WTC11 (cell line): ENCODE measurements around the gene ERCC6. TPM values are rescaled to one million over a fixed set of nuclear protein-coding genes. Genes with fewer than 3 reads are reported as not detected.

Experiments used
- ATAC-seq: fragments of 200-7000 bp; cut with Tn5 transposase; 2 replicates; pipeline ENCODE4 v1.10.0; 2021; ENCODE audit warnings: mild to moderate bottlenecking, moderate library complexity
- CTCF ChIA-PET: fragments of 300-600 bp; sonication (Branson Sonifier 250); formaldehyde crosslinking; loops from one replicate; lab custom pipeline; 2021; ENCODE audit warnings: antibody characterized with exemption; lab: Charles Lee
- POLR2A ChIA-PET: fragments of 350-600 bp; sonication (Branson Sonifier 250); formaldehyde crosslinking; loops from one replicate; lab custom pipeline; 2021; ENCODE audit warnings: antibody characterized with exemption; lab: Charles Lee
- DNase-seq: peaks from one replicate; pipeline ENCODE4 v3.0.0; 2021; ENCODE audit warnings: low spot score
- H3K27ac Mint-ChIP-seq: 2 replicates; pipeline ENCODE4 v1.8.0; 2021; ENCODE audit warnings: mixed read lengths
- H3K27me3 Mint-ChIP-seq: 2 replicates; pipeline ENCODE4 v1.8.0; 2021; ENCODE audit warnings: low read depth, mild to moderate bottlenecking, moderate library complexity, mixed read lengths
- H3K36me3 Mint-ChIP-seq: 2 replicates; pipeline ENCODE4 v1.8.0; 2021; ENCODE audit warnings: mixed read lengths
- H3K4me1 Mint-ChIP-seq: 2 replicates; pipeline ENCODE4 v1.8.0; 2022; ENCODE audit warnings: mixed read lengths
- H3K4me3 Mint-ChIP-seq: 2 replicates; pipeline ENCODE4 v1.8.0; 2021; ENCODE audit warnings: mild to moderate bottlenecking, moderate library complexity, mixed read lengths
- H3K9me3 Mint-ChIP-seq: 2 replicates; pipeline ENCODE4 v1.8.0; 2021; ENCODE audit warnings: mixed read lengths
- ATF1 ChIP-seq: sonication (generic); formaldehyde crosslinking; IDR thresholded peaks from 2 replicates; pipeline ENCODE4 v1.8.1; 2023; ENCODE audit warnings: mild to moderate bottlenecking, moderate library complexity, missing genetic modification reagents
- CBFB ChIP-seq: sonication (generic); formaldehyde crosslinking; IDR thresholded peaks from 2 replicates; pipeline ENCODE4 v1.8.1; 2022; ENCODE audit warnings: mild to moderate bottlenecking, low read depth, missing genetic modification reagents
- CDX4 ChIP-seq: fragments of 250-450 bp; sonication (Bioruptor Pico); IDR thresholded peaks from 2 replicates; pipeline ENCODE4 v1.9.0; 2021; ENCODE audit warnings: moderate library complexity, mild to moderate bottlenecking, inconsistent platforms, borderline replicate concordance
- CTCF ChIP-seq: fragments of 200-600 bp; IDR thresholded peaks from 2 replicates; pipeline ENCODE4 v1.8.0; 2022; ENCODE audit warnings: antibody characterized with exemption
- E2F1 ChIP-seq: sonication (generic); formaldehyde crosslinking; IDR thresholded peaks from 2 replicates; pipeline ENCODE4 v1.8.0; 2022; ENCODE audit warnings: mild to moderate bottlenecking, missing genetic modification reagents
- E2F4 ChIP-seq: sonication (generic); formaldehyde crosslinking; IDR thresholded peaks from 2 replicates; pipeline ENCODE4 v1.8.1; 2022; ENCODE audit warnings: low read depth, mild to moderate bottlenecking, moderate library complexity, missing genetic modification reagents, borderline replicate concordance
- ERG ChIP-seq: fragments of 250-450 bp; sonication (Bioruptor Pico); IDR thresholded peaks from 2 replicates; pipeline ENCODE4 v1.8.0; 2021; ENCODE audit warnings: mild to moderate bottlenecking
- JAZF1 ChIP-seq: fragments of 250-450 bp; sonication (Bioruptor Pico); IDR thresholded peaks from 2 replicates; pipeline ENCODE4 v1.9.0; 2021; ENCODE audit warnings: moderate library complexity, mild to moderate bottlenecking, inconsistent platforms
- NFATC4 ChIP-seq: fragments of 250-450 bp; sonication (Bioruptor Pico); IDR thresholded peaks from 2 replicates; pipeline ENCODE4 v1.9.0; 2021; ENCODE audit warnings: mild to moderate bottlenecking
- NR1H2 ChIP-seq: sonication (generic); formaldehyde crosslinking; IDR thresholded peaks from 2 replicates; pipeline ENCODE4 v1.9.0; 2021; ENCODE audit warnings: mild to moderate bottlenecking, moderate library complexity, missing genetic modification reagents
- PRDM15 ChIP-seq: sonication (generic); formaldehyde crosslinking; IDR thresholded peaks from 2 replicates; pipeline ENCODE4 v1.8.0; 2022; ENCODE audit warnings: missing genetic modification reagents
- PRRX2 ChIP-seq: fragments of 250-450 bp; sonication (Bioruptor Pico); IDR thresholded peaks from 2 replicates; pipeline ENCODE4 v1.8.0; 2021; ENCODE audit warnings: mild to moderate bottlenecking
- RELA ChIP-seq: sonication (generic); formaldehyde crosslinking; IDR thresholded peaks from 2 replicates; pipeline ENCODE4 v1.8.1; 2022; ENCODE audit warnings: missing genetic modification reagents, mild to moderate bottlenecking, borderline replicate concordance
- SMAD4 ChIP-seq: sonication (generic); formaldehyde crosslinking; IDR thresholded peaks from 2 replicates; pipeline ENCODE4 v1.8.0; 2022; ENCODE audit warnings: mild to moderate bottlenecking, missing genetic modification reagents
- TEAD1 ChIP-seq: sonication (generic); formaldehyde crosslinking; IDR thresholded peaks from 2 replicates; pipeline ENCODE4 v1.8.0; 2022; ENCODE audit warnings: mild to moderate bottlenecking, missing genetic modification reagents
- TEAD4 ChIP-seq: sonication (generic); formaldehyde crosslinking; IDR thresholded peaks from 2 replicates; pipeline ENCODE4 v1.8.0; 2022; ENCODE audit warnings: mild to moderate bottlenecking, missing genetic modification reagents
- ZNF219 ChIP-seq: sonication (generic); formaldehyde crosslinking; IDR thresholded peaks from 2 replicates; pipeline ENCODE4 v1.8.0; 2023; ENCODE audit warnings: missing genetic modification reagents, mild to moderate bottlenecking, borderline replicate concordance
- ZNF423 ChIP-seq: fragments of 250-450 bp; sonication (Bioruptor Pico); IDR thresholded peaks from 2 replicates; pipeline ENCODE4 v2.1.2; 2022; ENCODE audit warnings: mild to moderate bottlenecking, moderate library complexity
- total RNA-seq: library from RNA; stranded (reverse); gene quantifications from 3 replicates; pipeline ENCODE4 v1.2.3, GENCODE V29; 2021

ERCC6 gene
- total RNA-seq, 1 experiment from 2014 or later = 10.9 TPM

- TF ChIP-seq E2F1 (CRISPR knock-in tag) (no peak), CBFB (CRISPR knock-in tag) (no peak), TEAD1 (CRISPR knock-in tag) (no peak), ZNF423 (CRISPR knock-in tag) (no peak), NR1H2 (CRISPR knock-in tag) (no peak), E2F4 (CRISPR knock-in tag) (no peak), RELA (CRISPR knock-in tag) (no peak), TEAD4 (CRISPR knock-in tag) (no peak), ATF1 (CRISPR knock-in tag) (no peak), ERG (CRISPR knock-in tag) (no peak), PRDM15 (CRISPR knock-in tag) (no peak)
Observed at GRCh38 chr10:49499305-49499851, 39.5 kb downstream of the ERCC6 start (continued).

GRCh38 chr10:49498425-49498824 is 40.5 kb downstream of the ERCC6 start:
- POLR2A ChIA-PET = no interaction called here
- TF ChIP-seq PRRX2 (no peak), SMAD4 (CRISPR knock-in tag) (no peak), ZNF219 (no peak), CDX4 (CRISPR knock-in tag) (no peak), JAZF1 (CRISPR knock-in tag) (no peak), NFATC4 (CRISPR knock-in tag) (no peak), CTCF (no peak)
- Mint-ChIP-seq H3K4me1 (peaks cover 8% of the 10 kb centered on the region), H3K27ac (no peak overlapping the region), H3K4me3 (no peak overlapping the region), H3K9me3 (no peaks in the 10 kb centered on the region), H3K36me3 (no peaks in the 10 kb centered on the region), H3K27me3 (no peaks in the 10 kb centered on the region)
- CTCF ChIA-PET = interaction anchor here (3.3 kb wide), 1 partner anchor 90 kb away, joined by 24 read pairs; no protein-coding TSS in a partner anchor
- no peak for ATAC-seq
- no peak for DNase-seq
